ENCODE data around the gene CTIF. TPM values are rescaled to one million over a fixed set of nuclear protein-coding genes. Genes with fewer than 3 reads are reported as not detected.

The CTIF gene
- total and polyA plus RNA-seq, 12 donors, result 44.5 to 74.1 (median 58.9) TPM

- Histone ChIP-seq H3K9me3 (no peaks in the 10 kb centered on the region), H3K4me3 (no peak overlapping the region), H3K27me3 (no peaks in the 10 kb centered on the region), H3K4me1 (peaks cover 0 to 43% (median 17%) of the 10 kb centered on the region in 9 donors), H3K36me3 (peaks cover 0 to 12% (median 0%) of the 10 kb centered on the region in 9 donors), H3K27ac (no peak overlapping the region)
- intact Hi-C loops (cut with DNase I), result loop anchor here in 5 of 10 donors (10.0 kb wide), 6 partner anchors 55 to 465 kb away; partner anchors contain the start of gene SMAD7 (in 1 of the 5)
- 87 to 98% methylated on average over 4 of the region's 4 CpGs for whole genome bisulfite sequencing, 2 donors
- ATAC-seq (no peak), DNase-seq (no peak)
- no peak for TF ChIP-seq CTCF (IDR thresholded peaks at IDR 0.05)
Observed at GRCh38 chr18:48719388-48719787, 180.6 kb downstream of the CTIF start.

GRCh38 chr18:48719974-48720654 is 181.3 kb downstream of the CTIF start:
- DNase-seq (no peak), ATAC-seq (no peak)
- H3K4me1 ChIP-seq, result peaks cover 0 to 39% (median 17%) of the 10 kb centered on the region in 9 donors
- no peak overlapping the region for H3K27ac ChIP-seq
- no peak for TF ChIP-seq CTCF (IDR thresholded peaks at IDR 0.05)
- H3K36me3 ChIP-seq, result peaks cover 0 to 12% (median 0%) of the 10 kb centered on the region in 9 donors
- 69 to 72% methylated on average over 12 of the region's 12 CpGs for WGBS, 2 donors
- no peaks in the 10 kb centered on the region for H3K9me3 ChIP-seq
- intact Hi-C loops (cut with DNase I), result loop anchor here in 5 of 10 donors (5.0 to 10.0 kb wide), 7 partner anchors 52 to 465 kb away; partner anchors contain the start of gene SMAD7 (in 1 of the 5)
- no peak overlapping the region for H3K4me3 ChIP-seq
- no peaks in the 10 kb centered on the region for H3K27me3 ChIP-seq

GRCh38 chr18:48720655-48721025 is 181.8 kb downstream of the CTIF start:
- no peak for TF ChIP-seq CTCF (IDR thresholded peaks at IDR 0.05)
- peaks cover 0 to 12% (median 0%) of the 10 kb centered on the region in 9 donors for H3K36me3 ChIP-seq
- H3K27me3 ChIP-seq, result no peaks in the 10 kb centered on the region
- H3K27ac ChIP-seq, result no peak overlapping the region
- 94 to 96% methylated on average over 6 of the region's 6 CpGs for WGBS, 2 donors
- ATAC-seq (no peak), DNase-seq (no peak)
- intact Hi-C loops (cut with DNase I), result loop anchor here in 1 of 10 donors (5.0 kb wide), 1 partner anchor 52 kb away; no protein-coding TSS in a partner anchor
- peaks cover 0 to 34% (median 14%) of the 10 kb centered on the region in 9 donors for H3K4me1 ChIP-seq
- H3K4me3 ChIP-seq, result no peak overlapping the region
- no peaks in the 10 kb centered on the region for H3K9me3 ChIP-seq

- H3K4me1 ChIP-seq, result peaks cover 0 to 27% (median 13%) of the 10 kb centered on the region in 9 donors
- H3K36me3 ChIP-seq, result peaks cover 0 to 12% (median 0%) of the 10 kb centered on the region in 9 donors
- no peaks in the 10 kb centered on the region for H3K27me3 ChIP-seq
- DNase-seq, result no peak
- H3K27ac ChIP-seq, result no peak overlapping the region
- TF ChIP-seq CTCF (IDR thresholded peaks at IDR 0.05), result no peak
- intact Hi-C loops (cut with DNase I), result loop anchor here in 1 of 10 donors (5.0 kb wide), 1 partner anchor 51 kb away; no protein-coding TSS in a partner anchor
- no peak for ATAC-seq
- no peak overlapping the region for H3K4me3 ChIP-seq
- peaks cover 0 to 6% (median 0%) of the 10 kb centered on the region in 11 donors for H3K9me3 ChIP-seq
- WGBS, 2 donors, result 77% methylated on average over 8 of the region's 8 CpGs
Observed at GRCh38 chr18:48721312-48721711, 182.5 kb downstream of the CTIF start.

All from heart right ventricle (tissue), 16 donors.